GM20000 (cell line): ENCODE measurements around the gene TMEM184B.

Experiments used
- DNase-seq: peaks from one replicate; pipeline ENCODE4 v3.0.0; 2012; ENCODE audit warnings: low spot score
- CTCF ChIP-seq: IDR thresholded peaks from 2 replicates; pipeline ENCODE4 v1.5.1; 2012; ENCODE audit warnings: mild to moderate bottlenecking, control low read depth; ENCODE audit errors: extremely low read depth, missing control alignments

The TMEM184B gene

GRCh38 chr22:38205261-38206128, 67.3 kb downstream of the TMEM184B start:
- DNase-seq, result peak; percentile 5
- no peak for TF ChIP-seq CTCF

GRCh38 chr22:38204784-38205183, 68.0 kb downstream of the TMEM184B start:
- DNase-seq, result peak; percentile 64
- TF ChIP-seq CTCF, result no peak

GRCh38 chr22:38203855-38204514, 68.8 kb downstream of the TMEM184B start:
- no peak for TF ChIP-seq CTCF
- DNase-seq, result peak; percentile 18

- DNase-seq, result peak; percentile 66
- no peak for TF ChIP-seq CTCF
These were observed 69.6 kb downstream of the TMEM184B start for GRCh38 chr22:38203090-38203810.

- peak; percentile 60 for DNase-seq
- TF ChIP-seq CTCF, result peak; percentile 14
These were observed 70.2 kb downstream of the TMEM184B start for GRCh38 chr22:38202437-38203089.

GRCh38 chr22:38201711-38202436, 70.9 kb downstream of the TMEM184B start, which contains the start of gene MAFF:
TSS of gene MAFF (plus strand) at chr22:38201994. CDS start at chr22:38213854, 11,860 bp downstream.
- TF ChIP-seq CTCF, result no peak
- DNase-seq, result peak; percentile 97
